Activated naive CD4-positive, alpha-beta T cell treated with anti-CD3 and anti-CD28 coated beads for 36 hours (primary cell): ENCODE measurements around the gene CSRNP2. TPM values are rescaled to one million over a fixed set of nuclear protein-coding genes. Genes with fewer than 3 reads are reported as not detected.

Source experiments
- CTCF ChIA-PET: fragments of 350-600 bp; sonication (Branson Sonifier 250); formaldehyde crosslinking; loops from one replicate; lab custom pipeline; 2021; ENCODE audit warnings: antibody characterized with exemption; lab: Charles Lee
- DNase-seq: peaks from one replicate; pipeline ENCODE4 v3.0.0-alpha.2; 2020
- H3K27ac Mint-ChIP-seq: one replicate; pipeline ENCODE4 v1.8.0; 2021; ENCODE audit warnings: mild to moderate bottlenecking, mixed read lengths
- H3K27me3 Mint-ChIP-seq: one replicate; pipeline ENCODE4 v1.8.0; 2021; ENCODE audit warnings: low read depth, mixed read lengths
- H3K36me3 Mint-ChIP-seq: one replicate; pipeline ENCODE4 v1.8.0; 2021; ENCODE audit warnings: low read depth, mixed read lengths
- H3K4me1 Mint-ChIP-seq: one replicate; pipeline ENCODE4 v1.8.0; 2021; ENCODE audit warnings: low read depth, mixed read lengths
- H3K4me3 Mint-ChIP-seq: one replicate; pipeline ENCODE4 v1.8.0; 2021; ENCODE audit warnings: mild to moderate bottlenecking, moderate library complexity, mixed read lengths
- H3K9me3 Mint-ChIP-seq: one replicate; pipeline ENCODE4 v1.8.0; 2021; ENCODE audit warnings: mixed read lengths
- intact Hi-C: fragments of 100-400 bp; cut with micrococcal nuclease; formaldehyde crosslinking; loops from one replicate; pipeline ENCODE4 v1.15.1; 2023
- total RNA-seq, 2 experiments: library from RNA; stranded (reverse); gene quantifications; one replicate each; pipeline ENCODE4 v1.2.3, GENCODE V29; 2021

The CSRNP2 gene
- total RNA-seq, 2 experiments from 2014 or later: 8.4 to 11.0 TPM

- intact Hi-C loops: loop anchor here (1.0 to 5.0 kb wide), 8 partner anchors 23 to 279 kb away; partner anchors contain the start of genes CSRNP2, DAZAP2, POU6F1 and TFCP2
- H3K27me3 Mint-ChIP-seq: no peaks in the 10 kb centered on the region
- H3K27ac Mint-ChIP-seq: peak overlapping the region; percentile 93
- CTCF ChIA-PET: interaction anchor here (1.0 to 2.4 kb wide), 4 partner anchors 12 to 204 kb away, joined by 3 to 8 read pairs (median 3); partner anchors contain the start of gene POU6F1
- H3K36me3 Mint-ChIP-seq: peaks cover 20% of the 10 kb centered on the region
- H3K9me3 Mint-ChIP-seq: no peaks in the 10 kb centered on the region
- H3K4me1 Mint-ChIP-seq: peaks cover 34% of the 10 kb centered on the region
- no peak for DNase-seq
- H3K4me3 Mint-ChIP-seq: peak overlapping the region; percentile 93
Measured at GRCh38 chr12:51048661-51049251, 34.6 kb downstream of the CSRNP2 start.

- CTCF ChIA-PET: interaction anchor here (0.7 to 2.4 kb wide), 5 partner anchors 8 to 294 kb away, joined by 3 to 8 read pairs (median 3); partner anchors contain the start of gene POU6F1
- intact Hi-C loops: loop anchor here (1.0 to 5.0 kb wide), 10 partner anchors 23 to 293 kb away; partner anchors contain the start of genes CSRNP2, DAZAP2, POU6F1 and TFCP2
- H3K9me3 Mint-ChIP-seq: no peaks in the 10 kb centered on the region
- H3K27me3 Mint-ChIP-seq: no peaks in the 10 kb centered on the region
- H3K4me1 Mint-ChIP-seq: peaks cover 34% of the 10 kb centered on the region
- DNase-seq: peak; percentile 95
- peak within 1 kb of the TSS; percentile 93 for H3K27ac Mint-ChIP-seq
- H3K36me3 Mint-ChIP-seq: peaks cover 17% of the 10 kb centered on the region
- H3K4me3 Mint-ChIP-seq: peak within 1 kb of the TSS; percentile 93
Measured at GRCh38 chr12:51047655-51048540, 35.5 kb downstream of the CSRNP2 start, which contains the start of gene LETMD1. LETMD1 (plus strand) TSS chr12:51048327; CDS start chr12:51048357, 30 bp downstream.

GRCh38 chr12:51036279-51036678 is 47.1 kb downstream of the CSRNP2 start:
- CTCF ChIA-PET: no interaction called here
- H3K9me3 Mint-ChIP-seq: no peaks in the 10 kb centered on the region
- H3K27me3 Mint-ChIP-seq: no peaks in the 10 kb centered on the region
- no peak overlapping the region for H3K27ac Mint-ChIP-seq
- intact Hi-C loops: no loop called here
- DNase-seq: no peak
- H3K36me3 Mint-ChIP-seq: no peaks in the 10 kb centered on the region
- no peaks in the 10 kb centered on the region for H3K4me1 Mint-ChIP-seq
- no peak overlapping the region for H3K4me3 Mint-ChIP-seq

- no peak for DNase-seq
Measured at GRCh38 chr12:51033457-51034089, 49.8 kb downstream of the CSRNP2 start.

GRCh38 chr12:51033048-51033447 is 50.3 kb downstream of the CSRNP2 start:
- CTCF ChIA-PET: interaction anchor here (0.7 kb wide), 1 partner anchor 15 kb away, joined by 5 read pairs; no protein-coding TSS in a partner anchor
- intact Hi-C loops: no loop called here

More at GRCh38 chr12:51033457-51034089, 49.8 kb downstream of the CSRNP2 start:
- CTCF ChIA-PET: interaction anchor here (0.6 kb wide), 1 partner anchor 32 kb away, joined by 3 read pairs; no protein-coding TSS in a partner anchor
- intact Hi-C loops: no loop called here
- no peaks in the 10 kb centered on the region for H3K27me3 Mint-ChIP-seq
- H3K36me3 Mint-ChIP-seq: no peaks in the 10 kb centered on the region
- H3K27ac Mint-ChIP-seq: no peak overlapping the region
- H3K9me3 Mint-ChIP-seq: no peaks in the 10 kb centered on the region
- no peak overlapping the region for H3K4me3 Mint-ChIP-seq
- H3K4me1 Mint-ChIP-seq: peaks cover 2% of the 10 kb centered on the region

GRCh38 chr12:51028813-51029150 is 54.6 kb downstream of the CSRNP2 start:
- no peak overlapping the region for H3K27ac Mint-ChIP-seq
- H3K36me3 Mint-ChIP-seq: no peaks in the 10 kb centered on the region
- no peak overlapping the region for H3K4me3 Mint-ChIP-seq
- H3K27me3 Mint-ChIP-seq: no peaks in the 10 kb centered on the region
- CTCF ChIA-PET: interaction anchor here (0.6 to 5.6 kb wide), 11 partner anchors 15 to 264 kb away, joined by 3 to 56 read pairs (median 6); partner anchors contain the start of gene ATF1
- no peak for DNase-seq
- no peaks in the 10 kb centered on the region for H3K9me3 Mint-ChIP-seq
- H3K4me1 Mint-ChIP-seq: peaks cover 33% of the 10 kb centered on the region
- intact Hi-C loops: loop anchor here (1.0 to 10.0 kb wide), 6 partner anchors 75 to 944 kb away; partner anchors contain the start of gene DIP2B

More at GRCh38 chr12:51033048-51033447, 50.3 kb downstream of the CSRNP2 start:
- no peaks in the 10 kb centered on the region for H3K9me3 Mint-ChIP-seq
- no peak for DNase-seq
- no peaks in the 10 kb centered on the region for H3K27me3 Mint-ChIP-seq
- no peak overlapping the region for H3K27ac Mint-ChIP-seq
- no peaks in the 10 kb centered on the region for H3K36me3 Mint-ChIP-seq
- H3K4me1 Mint-ChIP-seq: peaks cover 4% of the 10 kb centered on the region
- H3K4me3 Mint-ChIP-seq: no peak overlapping the region

- H3K4me1 Mint-ChIP-seq: peaks cover 38% of the 10 kb centered on the region
- intact Hi-C loops: loop anchor here (1.0 to 10.0 kb wide), 6 partner anchors 75 to 944 kb away; partner anchors contain the start of gene DIP2B
Measured at GRCh38 chr12:51028126-51028812, 55.1 kb downstream of the CSRNP2 start.

GRCh38 chr12:51027342-51027835 is 56.0 kb downstream of the CSRNP2 start:
- no peak for DNase-seq
- intact Hi-C loops: loop anchor here (5.0 to 10.0 kb wide), 3 partner anchors 403 to 945 kb away; no protein-coding TSS in a partner anchor
- Mint-ChIP-seq H3K4me3 (peak overlapping the region; percentile 85), H3K27ac (peak overlapping the region; percentile 93), H3K4me1 (peaks cover 43% of the 10 kb centered on the region), H3K9me3 (no peaks in the 10 kb centered on the region), H3K27me3 (no peaks in the 10 kb centered on the region), H3K36me3 (no peaks in the 10 kb centered on the region)
- CTCF ChIA-PET: interaction anchor here (0.6 to 5.6 kb wide), 20 partner anchors 11 to 905 kb away, joined by 3 to 56 read pairs (median 4); partner anchors contain the start of gene ATF1

More at GRCh38 chr12:51028126-51028812, 55.1 kb downstream of the CSRNP2 start:
- Mint-ChIP-seq H3K9me3 (no peaks in the 10 kb centered on the region), H3K4me3 (peak overlapping the region; percentile 85), H3K27ac (no peak overlapping the region), H3K36me3 (no peaks in the 10 kb centered on the region), H3K27me3 (no peaks in the 10 kb centered on the region)
- DNase-seq: peak; percentile 59
- CTCF ChIA-PET: interaction anchor here (0.8 to 5.6 kb wide), 20 partner anchors 12 to 562 kb away, joined by 3 to 56 read pairs (median 4); partner anchors contain the start of gene ATF1

- H3K4me1 Mint-ChIP-seq: peaks cover 54% of the 10 kb centered on the region
- CTCF ChIA-PET: interaction anchor here (0.5 to 5.6 kb wide), 9 partner anchors 17 to 522 kb away, joined by 3 to 56 read pairs (median 4); partner anchors contain the start of gene ATF1
- intact Hi-C loops: loop anchor here (1.0 to 10.0 kb wide), 13 partner anchors 17 to 946 kb away; partner anchors contain the start of genes ATF1, CSRNP2 and LETMD1
- H3K4me3 Mint-ChIP-seq: peak within 1 kb of the TSS; percentile 85
- H3K9me3 Mint-ChIP-seq: no peaks in the 10 kb centered on the region
- H3K36me3 Mint-ChIP-seq: no peaks in the 10 kb centered on the region
- peak within 1 kb of the TSS; percentile 93 for H3K27ac Mint-ChIP-seq
- no peaks in the 10 kb centered on the region for H3K27me3 Mint-ChIP-seq
- peak; percentile 96 for DNase-seq
Measured at GRCh38 chr12:51025836-51026638, 57.4 kb downstream of the CSRNP2 start, which contains the start of gene SLC11A2. SLC11A2 (minus strand) TSS chr12:51026384; CDS start chr12:51010728, 15,656 bp downstream.

- DNase-seq: no peak
- Mint-ChIP-seq H3K36me3 (no peaks in the 10 kb centered on the region), H3K4me1 (peaks cover 61% of the 10 kb centered on the region), H3K27me3 (no peaks in the 10 kb centered on the region), H3K27ac (peak overlapping the region; percentile 93), H3K9me3 (no peaks in the 10 kb centered on the region), H3K4me3 (peak overlapping the region; percentile 85)
- CTCF ChIA-PET: interaction anchor here (1.4 to 5.6 kb wide), 4 partner anchors 38 to 261 kb away, joined by 3 to 56 read pairs (median 37); partner anchors contain the start of gene ATF1
- intact Hi-C loops: loop anchor here (1.0 to 10.0 kb wide), 13 partner anchors 16 to 947 kb away; partner anchors contain the start of genes ATF1, CSRNP2 and LETMD1
Measured at GRCh38 chr12:51025338-51025835, 58.0 kb downstream of the CSRNP2 start.
